Right lobe of liver (tissue), 6 donors: ENCODE measurements around the gene LLGL2. TPM values are rescaled to one million over a fixed set of nuclear protein-coding genes. Genes with fewer than 3 reads are reported as not detected.
A peak's percentile ranks its signal among the peaks of the same experiment; 100 is the strongest.
"Not testable (repeated sequence)": the region's sequence is repeated elsewhere in the genome, so short reads cannot be mapped to it uniquely, and the experiment has no call there.

ENCODE experiments used
- ATAC-seq, 4 donors: fragments of 200-7000 bp; cut with Tn5 transposase; one replicate each; pipeline ENCODE4 v1.9.1; 2020; ENCODE audit warnings: mild to moderate bottlenecking in 4 of 4, moderate library complexity in 4 of 4
- DNase-seq, 3 donors: peaks; one replicate each; pipeline ENCODE4 v3.0.0-alpha.2; 2020
- H3K27ac ChIP-seq, 3 donors: fragments of 200-600 bp; one replicate each; pipeline ENCODE4 v1.8.0; 2022
- H3K27me3 ChIP-seq, 2 donors: fragments of 200-600 bp; one replicate each; pipeline ENCODE4 v1.8.0; 2022
- H3K36me3 ChIP-seq, 4 donors: fragments of 200-600 bp; sonication (generic) in 1 of 4; one replicate each; pipeline versions ENCODE4 v1.5.1 to v1.8.0; 2017 to 2022; ENCODE audit warnings: control low read depth in 1 of 4
- H3K4me1 ChIP-seq, 4 donors: fragments of 200-600 bp; sonication (generic) in 1 of 4; one replicate each; pipeline versions ENCODE4 v1.5.1 to v1.8.0; 2017 to 2022; ENCODE audit warnings: control low read depth in 1 of 4
- H3K4me3 ChIP-seq, 3 donors: fragments of 200-600 bp; one replicate each; pipeline ENCODE4 v1.8.0; 2022
- H3K9me3 ChIP-seq, 4 donors: fragments of 200-600 bp; sonication (generic) in 1 of 4; one replicate each; pipeline versions ENCODE4 v1.5.1 to v1.8.0; 2017 to 2022; ENCODE audit warnings: control low read depth in 1 of 4
- POLR2A ChIP-seq: fragments of 450-650 bp; IDR thresholded peaks from one replicate; pipeline ENCODE4 v1.6.1; 2017; ENCODE audit warnings: antibody characterized with exemption, mild to moderate bottlenecking
- WGBS: methylation state at CpG from one replicate; pipeline ENCODE4 v1.1.6; 2018; ENCODE audit warnings: low coverage, low lambda C conversion rate; ENCODE audit not compliant: insufficient coverage; ENCODE audit errors: missing lambda C conversion rate; 5-methylcytosine and 5-hydroxymethylcytosine counted together
- intact Hi-C, 2 donors: fragments of 100-400 bp; cut with DNase I; formaldehyde crosslinking; loops; one replicate each; pipeline versions ENCODE4 v1.11.2 to v1.14.1; 2022
- total RNA-seq, 6 experiments: library from RNA; depleted of rRNA in 2 of 6; stranded (reverse); fragments of >200 nt in 2 of 6; fragmentation: NEBNext Ultra II Directional in 3 of 6; extraction: Animal tissue kit (Norgen Biotek cat#: 25700) in 3 of 6; gene quantifications; one replicate each; pipeline versions ENCODE4 v1.1.0 to v1.2.4, GENCODE V29; 2016 to 2023
- TF ChIP-seq, protein P1 (sequence below), 4 donors: fragments of 200-600 bp in 3 of 4; fragments of 450-650 bp in 1 of 4; IDR thresholded peaks; one replicate each; pipeline versions ENCODE4 v1.5.1 to v1.8.0; 2016 to 2022; ENCODE audit warnings: antibody characterized with exemption in 4 of 4, mild to moderate bottlenecking in 2 of 4
- donor health status: DM: no; HTN: yes; CAD: no.
- donor health status: DM: no; HTN: no; CAD: no.
- donor health status: DM: no; HTN: no; CAD: no.
- donor health status: DM: no; HTN: yes; CAD: no.
- donor health status: DM: no; HTN: yes; CAD: no.

Gene LLGL2
- total RNA-seq, 6 experiments from 2014 or later, result 32.8 to 71.4 (median 44.6) TPM

DNA sequence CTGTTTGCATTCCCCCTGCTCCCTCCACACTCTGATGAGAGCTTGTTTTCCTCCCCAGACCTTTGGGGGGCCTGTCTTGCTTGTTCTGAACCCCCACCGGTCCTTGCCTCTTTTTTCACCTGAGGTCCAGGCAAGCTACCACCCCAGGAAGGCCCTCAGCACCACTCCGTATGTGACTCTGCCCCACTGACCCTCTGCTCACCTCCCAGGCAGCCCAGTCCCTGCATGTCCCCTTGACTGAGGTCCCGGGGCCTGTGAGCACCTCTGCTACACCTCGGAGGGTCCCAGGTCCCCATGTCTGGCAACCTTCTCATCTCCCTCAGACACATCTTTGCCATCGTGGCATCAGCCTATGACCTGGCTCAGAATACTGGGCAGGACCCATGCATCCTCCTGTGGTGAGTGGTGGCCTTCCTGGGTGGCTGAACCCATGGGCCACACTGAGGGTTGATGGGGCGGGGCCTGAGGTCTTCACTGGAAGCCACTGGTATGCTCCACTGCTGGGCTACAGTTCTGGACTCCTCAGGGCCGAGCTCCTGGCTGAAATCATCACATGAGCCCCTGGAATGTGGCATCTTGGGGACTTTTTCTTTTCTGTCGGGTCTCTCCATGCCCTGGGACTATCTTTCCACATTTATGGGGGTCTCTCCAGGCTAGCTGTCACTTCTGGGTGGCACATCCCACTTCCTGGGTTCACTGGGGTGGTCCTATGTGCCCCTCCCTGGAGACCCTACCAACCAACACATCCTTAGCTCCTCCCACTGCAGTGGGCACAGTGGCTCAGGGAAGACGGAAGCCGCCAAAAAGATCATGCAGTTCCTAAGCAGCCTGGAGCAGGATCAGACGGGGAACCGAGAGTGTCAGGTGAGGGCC lies 65.6 kb downstream of the LLGL2 start:
- Histone ChIP-seq H3K27me3 (no peaks in the 10 kb centered on the region), H3K36me3 (no peaks in the 10 kb centered on the region), H3K4me1 (peaks cover 0 to 5% (median 0%) of the 10 kb centered on the region in 4 donors), H3K27ac (no peak overlapping the region), H3K9me3 (no peaks in the 10 kb centered on the region), H3K4me3 (no peak overlapping the region)
- intact Hi-C loops, result no loop called here
- DNase-seq (peak in 1 of 3 donors; percentile 22), ATAC-seq (no peak)
- no peak for TF ChIP-seq POLR2A
- TF ChIP-seq, protein P1, sequence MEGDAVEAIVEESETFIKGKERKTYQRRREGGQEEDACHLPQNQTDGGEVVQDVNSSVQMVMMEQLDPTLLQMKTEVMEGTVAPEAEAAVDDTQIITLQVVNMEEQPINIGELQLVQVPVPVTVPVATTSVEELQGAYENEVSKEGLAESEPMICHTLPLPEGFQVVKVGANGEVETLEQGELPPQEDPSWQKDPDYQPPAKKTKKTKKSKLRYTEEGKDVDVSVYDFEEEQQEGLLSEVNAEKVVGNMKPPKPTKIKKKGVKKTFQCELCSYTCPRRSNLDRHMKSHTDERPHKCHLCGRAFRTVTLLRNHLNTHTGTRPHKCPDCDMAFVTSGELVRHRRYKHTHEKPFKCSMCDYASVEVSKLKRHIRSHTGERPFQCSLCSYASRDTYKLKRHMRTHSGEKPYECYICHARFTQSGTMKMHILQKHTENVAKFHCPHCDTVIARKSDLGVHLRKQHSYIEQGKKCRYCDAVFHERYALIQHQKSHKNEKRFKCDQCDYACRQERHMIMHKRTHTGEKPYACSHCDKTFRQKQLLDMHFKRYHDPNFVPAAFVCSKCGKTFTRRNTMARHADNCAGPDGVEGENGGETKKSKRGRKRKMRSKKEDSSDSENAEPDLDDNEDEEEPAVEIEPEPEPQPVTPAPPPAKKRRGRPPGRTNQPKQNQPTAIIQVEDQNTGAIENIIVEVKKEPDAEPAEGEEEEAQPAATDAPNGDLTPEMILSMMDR (IDR thresholded peaks at IDR 0.05), result no peak
- 84% methylated on average over 5 of the region's 12 CpGs for WGBS

DNA sequence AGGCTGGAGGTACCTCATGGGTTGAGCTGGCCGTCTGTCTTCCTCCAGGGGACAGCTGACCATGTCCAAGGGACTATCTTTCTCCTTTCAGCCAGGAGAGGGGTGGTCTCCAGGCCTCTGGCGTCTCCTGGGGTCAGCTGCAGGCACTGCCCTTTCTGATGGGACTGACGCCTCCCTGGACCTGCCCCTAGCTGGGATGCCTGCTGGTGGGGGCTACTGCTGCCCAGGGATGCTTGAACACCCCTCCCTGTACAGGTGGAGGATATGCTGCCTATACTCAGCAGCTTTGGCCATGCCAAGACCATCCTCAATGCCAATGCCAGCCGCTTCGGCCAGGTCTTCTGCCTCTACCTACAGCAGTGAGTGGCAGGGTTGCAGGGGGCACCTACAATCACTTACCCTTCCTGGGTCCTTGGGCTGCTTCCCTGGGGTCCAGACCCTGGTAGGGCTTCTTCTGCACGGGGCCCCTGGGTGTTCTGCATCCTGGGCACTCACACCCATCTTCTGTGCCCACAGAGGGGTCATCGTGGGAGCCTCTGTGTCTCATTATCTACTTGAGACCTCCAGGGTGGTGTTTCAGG lies 66.3 kb downstream of the LLGL2 start:
- ATAC-seq (no peak), DNase-seq (no peak)
- Histone ChIP-seq H3K36me3 (no peaks in the 10 kb centered on the region), H3K4me1 (peaks cover 0 to 5% (median 0%) of the 10 kb centered on the region in 4 donors), H3K9me3 (no peaks in the 10 kb centered on the region), H3K27me3 (no peaks in the 10 kb centered on the region), H3K27ac (no peak overlapping the region), H3K4me3 (no peak overlapping the region)
- WGBS, result 100% methylated on average over 1 of the region's 7 CpGs
- no peak for TF ChIP-seq POLR2A
- TF ChIP-seq, protein P1 (IDR thresholded peaks at IDR 0.05), result no peak
- intact Hi-C loops, result no loop called here

DNA sequence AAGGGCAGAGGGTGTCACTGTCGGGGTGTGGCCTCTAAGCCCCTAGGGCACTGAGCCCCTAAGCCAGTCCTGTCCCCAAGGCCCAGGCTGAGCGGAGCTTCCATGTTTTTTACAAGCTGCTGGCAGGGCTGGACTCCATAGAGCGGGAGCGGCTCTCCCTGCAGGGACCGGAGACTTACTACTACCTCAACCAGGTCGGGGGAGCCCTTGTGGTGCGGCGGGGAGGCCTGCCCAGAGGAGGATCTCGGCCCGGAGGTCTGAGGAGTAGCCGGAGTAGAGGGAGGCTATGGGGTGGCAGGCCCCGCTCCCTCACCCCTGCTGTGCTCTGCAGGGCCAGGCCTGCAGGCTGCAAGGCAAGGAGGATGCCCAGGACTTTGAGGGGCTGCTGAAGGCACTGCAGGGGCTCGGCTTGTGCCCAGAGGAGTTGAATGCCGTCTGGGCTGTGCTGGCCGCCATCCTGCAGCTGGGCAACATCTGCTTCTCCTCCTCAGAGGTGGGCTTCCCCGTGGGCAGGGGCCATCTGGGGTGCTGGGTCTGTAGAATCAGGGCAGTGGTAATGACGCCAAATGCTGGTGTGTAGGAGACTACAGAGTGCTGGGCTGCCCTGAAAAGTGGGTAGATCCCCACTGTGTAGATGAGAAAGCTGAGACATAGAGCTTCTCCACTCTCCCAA lies 67.0 kb downstream of the LLGL2 start:
- no CpG with 5 or more reads among the region's 17 CpGs for WGBS

DNA sequence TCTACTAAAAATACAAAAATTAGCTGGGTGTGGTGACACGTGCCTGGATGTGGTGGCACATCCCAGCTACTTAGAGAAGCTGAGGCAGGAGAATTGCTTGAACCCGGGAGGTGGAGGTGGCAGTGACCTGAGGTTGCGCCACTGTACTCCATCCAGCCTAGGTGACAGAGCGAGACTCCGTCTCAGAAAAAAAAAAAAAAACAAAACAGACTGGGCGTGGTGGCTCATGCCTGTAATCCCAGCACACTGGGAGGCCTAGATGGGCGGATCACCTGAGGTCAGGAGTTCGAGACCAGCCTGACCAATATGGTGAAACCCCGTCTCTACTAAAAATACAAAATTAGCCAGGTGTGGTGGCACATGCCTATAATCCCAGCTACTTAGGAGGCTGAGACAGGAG lies 67.9 kb downstream of the LLGL2 start:
- DNase-seq, H3K27ac ChIP-seq, H3K4me3 ChIP-seq, H3K27me3 ChIP-seq, H3K4me1 ChIP-seq, H3K9me3 ChIP-seq, H3K36me3 ChIP-seq, ATAC-seq, intact Hi-C loops: not testable (repeated sequence)
- WGBS, result 80% methylated on average over 7 of the region's 9 CpGs

More for the DNA sequence above, 67.0 kb downstream of the LLGL2 start:
- H3K4me3 ChIP-seq, result no peak overlapping the region
- ATAC-seq (no peak), DNase-seq (peak in 1 of 3 donors; percentile 19)
- intact Hi-C loops, result no loop called here
- H3K9me3 ChIP-seq, result no peaks in the 10 kb centered on the region
- no peaks in the 10 kb centered on the region for H3K27me3 ChIP-seq
- TF ChIP-seq, protein P1 (IDR thresholded peaks at IDR 0.05), result no peak
- no peak for TF ChIP-seq POLR2A
- no peak overlapping the region for H3K27ac ChIP-seq
- no peaks in the 10 kb centered on the region for H3K36me3 ChIP-seq
- peaks cover 0 to 5% (median 0%) of the 10 kb centered on the region in 4 donors for H3K4me1 ChIP-seq
